CD4-positive, alpha-beta T cell treated with Interleukin-4 for 1 hour (primary cell): ENCODE measurements around the gene ARF6.
A peak's percentile ranks its signal among the peaks of the same experiment; 100 is the strongest.

ENCODE experiments used
- DNase-seq, 2 donors: peaks; one replicate each; pipeline ENCODE4 v3.0.0-alpha.2; 2020 to 2022

The ARF6 gene

GRCh38 chr14:49945448-49946319, 52.8 kb downstream of the ARF6 start:
- peak in 1 of 2 donors; percentile 50 for DNase-seq
